ENCODE data around the gene DISC1. TPM values are rescaled to one million over a fixed set of nuclear protein-coding genes. Genes with fewer than 3 reads are reported as not detected.

The DISC1 gene
- total and polyA plus RNA-seq, 2 donors (not counting 3 experiments of a cell fraction or from before 2014, with no cell fraction given) = 3.3 to 14.7 TPM

DNA sequence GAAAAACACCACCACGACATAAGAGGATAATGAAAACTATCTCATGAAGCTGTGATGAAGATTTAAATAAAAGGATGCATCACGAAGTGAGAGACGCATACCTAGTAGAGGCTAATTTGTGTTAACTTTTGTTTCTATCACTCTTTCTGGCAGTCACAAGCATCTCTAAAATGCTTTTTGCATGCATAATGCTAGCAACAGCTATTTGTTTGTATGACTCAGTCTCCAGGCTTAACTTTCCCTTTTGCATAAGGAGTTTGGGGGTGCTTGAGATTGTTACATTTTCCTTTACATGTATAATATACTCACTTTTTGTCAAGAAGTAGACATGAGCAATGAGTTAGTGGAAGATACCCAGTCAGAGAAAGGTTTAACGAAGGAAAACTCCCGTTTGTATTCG, 385.4 kb downstream of the DISC1 start:
- FAIRE-seq = no peak
- Histone ChIP-seq H4K20me1 (replicated peaks; ENCODE audit: control insufficient read depth, extremely low read depth, insufficient read depth, low read length) (no peaks in the 10 kb centered on the region), H3K4me2 (ENCODE audit: insufficient read depth, low read length) (no peak overlapping the region), H3K27ac (ENCODE audit: insufficient read depth, low read depth, low read length) (peak overlapping the region; percentile 80), H3K9ac (replicated peaks; ENCODE audit: extremely low read depth, insufficient read depth, low read length) (no peak overlapping the region), H3K79me2 (ENCODE audit: control insufficient read depth, insufficient read depth, low read length) (no peaks in the 10 kb centered on the region), H3K36me3 (ENCODE audit: control insufficient read depth in 2 of 2, extremely low read depth in 1 of 2, insufficient read depth in 2 of 2, low read length in 2 of 2) (no peaks in the 10 kb centered on the region), H3K4me3 (replicated peaks in 1 of 3; ENCODE audit: insufficient read depth in 1 of 3, low read depth in 1 of 3, low read length in 3 of 3) (no peak overlapping the region), H3K9me1 (replicated peaks; ENCODE audit: control insufficient read depth, extremely low read depth, insufficient read depth, low read length) (no peaks in the 10 kb centered on the region), H3K9me3 (replicated peaks; ENCODE audit: control insufficient read depth, insufficient read depth, low read length) (no peaks in the 10 kb centered on the region), H2AFZ (ENCODE audit: low read depth, low read length) (no peak overlapping the region), H3K27me3 (ENCODE audit: control insufficient read depth in 2 of 2, insufficient read depth in 2 of 2, low read length in 2 of 2) (no peaks in the 10 kb centered on the region), H3K4me1 (ENCODE audit: control insufficient read depth, extremely low read depth, insufficient read depth, low read length) (peaks cover 27% of the 10 kb centered on the region)
- TF ChIP-seq MYC (IDR thresholded peaks at IDR 0.05; ENCODE audit: low read depth, low read length) (no peak), JUN (IDR thresholded peaks at IDR 0.05; ENCODE audit: borderline replicate concordance, insufficient read depth, insufficient read length, low read depth) (no peak), EZH2 (IDR thresholded peaks at IDR 0.05; ENCODE audit: borderline replicate concordance, low read depth, low read length, severe bottlenecking) (no peak), GATA2 (IDR thresholded peaks at IDR 0.05; ENCODE audit: insufficient read depth, insufficient read length, low read depth, low read length) (no peak), POLR2A (IDR thresholded peaks at IDR 0.05; ENCODE audit: low read depth, low read length) (no peak), POLR2AphosphoS5 (IDR thresholded peaks at IDR 0.05; ENCODE audit: insufficient read depth, low read depth, low read length) (no peak), FOS (IDR thresholded peaks at IDR 0.05; ENCODE audit: borderline replicate concordance, insufficient read depth, low read length) (no peak)
- TF ChIP-seq, protein P1, sequence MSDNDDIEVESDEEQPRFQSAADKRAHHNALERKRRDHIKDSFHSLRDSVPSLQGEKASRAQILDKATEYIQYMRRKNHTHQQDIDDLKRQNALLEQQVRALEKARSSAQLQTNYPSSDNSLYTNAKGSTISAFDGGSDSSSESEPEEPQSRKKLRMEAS (IDR thresholded peaks at IDR 0.05; ENCODE audit: insufficient read depth, insufficient read length) = no peak
- TF ChIP-seq, protein P2, sequence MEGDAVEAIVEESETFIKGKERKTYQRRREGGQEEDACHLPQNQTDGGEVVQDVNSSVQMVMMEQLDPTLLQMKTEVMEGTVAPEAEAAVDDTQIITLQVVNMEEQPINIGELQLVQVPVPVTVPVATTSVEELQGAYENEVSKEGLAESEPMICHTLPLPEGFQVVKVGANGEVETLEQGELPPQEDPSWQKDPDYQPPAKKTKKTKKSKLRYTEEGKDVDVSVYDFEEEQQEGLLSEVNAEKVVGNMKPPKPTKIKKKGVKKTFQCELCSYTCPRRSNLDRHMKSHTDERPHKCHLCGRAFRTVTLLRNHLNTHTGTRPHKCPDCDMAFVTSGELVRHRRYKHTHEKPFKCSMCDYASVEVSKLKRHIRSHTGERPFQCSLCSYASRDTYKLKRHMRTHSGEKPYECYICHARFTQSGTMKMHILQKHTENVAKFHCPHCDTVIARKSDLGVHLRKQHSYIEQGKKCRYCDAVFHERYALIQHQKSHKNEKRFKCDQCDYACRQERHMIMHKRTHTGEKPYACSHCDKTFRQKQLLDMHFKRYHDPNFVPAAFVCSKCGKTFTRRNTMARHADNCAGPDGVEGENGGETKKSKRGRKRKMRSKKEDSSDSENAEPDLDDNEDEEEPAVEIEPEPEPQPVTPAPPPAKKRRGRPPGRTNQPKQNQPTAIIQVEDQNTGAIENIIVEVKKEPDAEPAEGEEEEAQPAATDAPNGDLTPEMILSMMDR (IDR thresholded peaks at IDR 0.05; ENCODE audit: extremely low read depth in 1 of 2, insufficient read depth in 1 of 2, low read depth in 1 of 2, low read length in 2 of 2) = no peak
- dilution Hi-C loops (cut with MboI; ENCODE audit: extremely low pct_ligation_motif_present, low sequenced_read_pairs) = no loop called here
- no TSS peak for BruUV-seq (replicated peaks)
- intact Hi-C loops (cut with micrococcal nuclease) = loop anchor here (1.0 to 10.0 kb wide), 4 partner anchors 41 to 940 kb away; partner anchors contain the start of genes NTPCR and SIPA1L2
- ChIA-PET CTCF (interaction anchor here (0.6 kb wide), 1 partner anchor 230 kb away, joined by 3 read pairs; no protein-coding TSS in a partner anchor), POLR2A (no interaction called here)
- DNase-seq (ENCODE audit: low read depth, low spot score) = no peak
